SK-N-SH treated with all-trans-retinoic acid at 6 μM for 48 hours (cell line): ENCODE data around the gene SLAMF1.

Experiments
- ATAC-seq: fragments of 200-7000 bp; cut with Tn5 transposase; 3 replicates; pipeline ENCODE4 v1.9.1; 2020; ENCODE audit warnings: mild to moderate bottlenecking, moderate library complexity
- ARNTL ChIP-seq: fragments of 450-650 bp; formaldehyde crosslinking; IDR thresholded peaks from 2 replicates; pipeline ENCODE4 v1.5.0; 2020; ENCODE audit warnings: low read depth, mild to moderate bottlenecking, moderate library complexity, borderline replicate concordance
- BACH2 ChIP-seq: fragments of 250-450 bp; sonication (Bioruptor Pico); IDR thresholded peaks from 2 replicates; pipeline ENCODE4 v1.9.0; 2021; ENCODE audit warnings: mild to moderate bottlenecking, borderline replicate concordance
- CSDC2 ChIP-seq: fragments of 250-450 bp; sonication (Bioruptor Pico); IDR thresholded peaks from 2 replicates; pipeline ENCODE4 v1.5.0; 2020; ENCODE audit warnings: mild to moderate bottlenecking, moderate library complexity
- ESRRG ChIP-seq: fragments of 250-450 bp; sonication (Bioruptor Pico); IDR thresholded peaks from 2 replicates; pipeline ENCODE4 v1.6.1; 2021; ENCODE audit warnings: mild to moderate bottlenecking
- GLIS3 ChIP-seq: fragments of 250-450 bp; sonication (Bioruptor Pico); IDR thresholded peaks from 2 replicates; pipeline ENCODE4 v1.5.0; 2020; ENCODE audit warnings: mild to moderate bottlenecking, moderate library complexity
- ISL1 ChIP-seq: fragments of 250-450 bp; sonication (Bioruptor Pico); IDR thresholded peaks from 2 replicates; pipeline ENCODE4 v2.1.2; 2022; ENCODE audit warnings: mild to moderate bottlenecking, moderate library complexity
- OSR1 ChIP-seq: fragments of 250-450 bp; sonication (Bioruptor Pico); IDR thresholded peaks from 2 replicates; pipeline ENCODE4 v1.8.0; 2022; ENCODE audit warnings: moderate library complexity, mild to moderate bottlenecking, inconsistent platforms
- PATZ1 ChIP-seq: fragments of 250-450 bp; sonication (Bioruptor Pico); IDR thresholded peaks from 2 replicates; pipeline ENCODE4 v1.8.0; 2020; ENCODE audit warnings: mild to moderate bottlenecking, moderate library complexity, borderline replicate concordance
- PPARA ChIP-seq: fragments of 250-450 bp; sonication (Bioruptor Pico); IDR thresholded peaks from 2 replicates; pipeline ENCODE4 v1.5.0; 2020; ENCODE audit warnings: mild to moderate bottlenecking, borderline replicate concordance
- SNAI2 ChIP-seq: fragments of 250-450 bp; sonication (Bioruptor Pico); IDR thresholded peaks from 2 replicates; pipeline ENCODE4 v1.5.0; 2020; ENCODE audit warnings: mild to moderate bottlenecking, moderate library complexity
- TCF4 ChIP-seq: fragments of 250-450 bp; sonication (Bioruptor Pico); IDR thresholded peaks from 2 replicates; pipeline ENCODE4 v1.8.0; 2021; ENCODE audit warnings: mild to moderate bottlenecking, moderate library complexity, borderline replicate concordance
- TOX ChIP-seq: fragments of 250-450 bp; sonication (Bioruptor Pico); IDR thresholded peaks from 2 replicates; pipeline ENCODE4 v1.8.0; 2021; ENCODE audit warnings: mild to moderate bottlenecking, moderate library complexity, borderline replicate concordance
- ZC3H10 ChIP-seq: fragments of 250-450 bp; sonication (Bioruptor Pico); IDR thresholded peaks from 2 replicates; pipeline ENCODE4 v1.5.1; 2021; ENCODE audit warnings: mild to moderate bottlenecking, moderate library complexity
- ZFP30 ChIP-seq: fragments of 450-650 bp; formaldehyde crosslinking; IDR thresholded peaks from 2 replicates; pipeline ENCODE4 v1.5.0; 2022; ENCODE audit warnings: mild to moderate bottlenecking, moderate library complexity
- ZNF565 ChIP-seq: fragments of 450-650 bp; formaldehyde crosslinking; conservative IDR thresholded peaks from 2 replicates; pipeline ENCODE4 v1.5.0; 2020; ENCODE audit warnings: low read depth, mild to moderate bottlenecking, moderate library complexity
- ZNF70 ChIP-seq: fragments of 450-650 bp; formaldehyde crosslinking; IDR thresholded peaks from 2 replicates; pipeline ENCODE4 v1.5.0; 2020; ENCODE audit warnings: mild to moderate bottlenecking, moderate library complexity
- ZNF8 ChIP-seq: fragments of 450-650 bp; formaldehyde crosslinking; IDR thresholded peaks from 2 replicates; pipeline ENCODE4 v1.5.0; 2020; ENCODE audit warnings: mild to moderate bottlenecking, moderate library complexity
- TF ChIP-seq, protein P1 (sequence below): fragments of 250-450 bp; sonication (Bioruptor Pico); IDR thresholded peaks from 2 replicates; pipeline ENCODE4 v1.5.1; 2021; ENCODE audit warnings: mild to moderate bottlenecking, moderate library complexity
- TF ChIP-seq, protein P2 (sequence below): fragments of 250-450 bp; sonication (Bioruptor Pico); IDR thresholded peaks from 2 replicates; pipeline ENCODE4 v1.5.1; 2020; ENCODE audit warnings: low read depth, mild to moderate bottlenecking, moderate library complexity
- TF ChIP-seq, protein P3 (sequence below): fragments of 250-450 bp; sonication (Bioruptor Pico); IDR thresholded peaks from 2 replicates; pipeline ENCODE4 v1.5.0; 2020; ENCODE audit warnings: mild to moderate bottlenecking, moderate library complexity

Gene SLAMF1

DNA sequence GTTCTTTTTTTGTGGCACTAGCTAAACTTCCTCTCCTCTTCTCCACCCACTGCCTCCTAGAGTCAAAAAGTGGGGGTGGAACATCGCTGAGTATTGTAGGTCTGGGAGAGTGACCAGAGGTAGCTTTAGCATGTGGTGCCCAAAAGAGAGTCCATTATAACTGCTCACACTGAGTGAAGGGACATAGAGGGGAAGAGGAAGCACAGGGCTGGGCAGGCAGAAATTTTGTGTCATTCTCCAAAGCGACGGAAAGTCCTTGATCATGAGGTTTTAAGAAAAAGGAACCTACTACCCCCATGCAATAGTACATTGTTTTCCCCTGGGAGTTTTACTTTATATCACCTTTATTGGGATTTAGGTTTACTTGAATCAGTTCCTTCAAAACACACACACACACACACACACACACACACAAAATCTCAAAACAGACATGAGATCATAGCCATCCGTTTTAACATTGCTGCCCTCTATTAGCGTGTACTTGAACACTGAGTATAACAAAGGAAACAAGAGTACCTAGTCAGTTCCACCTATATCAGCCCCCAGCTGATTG lies 71.7 kb downstream of the SLAMF1 start (continued):
- TF ChIP-seq PATZ1 (CRISPR knock-in tag), result no peak
- TF ChIP-seq, protein P1, sequence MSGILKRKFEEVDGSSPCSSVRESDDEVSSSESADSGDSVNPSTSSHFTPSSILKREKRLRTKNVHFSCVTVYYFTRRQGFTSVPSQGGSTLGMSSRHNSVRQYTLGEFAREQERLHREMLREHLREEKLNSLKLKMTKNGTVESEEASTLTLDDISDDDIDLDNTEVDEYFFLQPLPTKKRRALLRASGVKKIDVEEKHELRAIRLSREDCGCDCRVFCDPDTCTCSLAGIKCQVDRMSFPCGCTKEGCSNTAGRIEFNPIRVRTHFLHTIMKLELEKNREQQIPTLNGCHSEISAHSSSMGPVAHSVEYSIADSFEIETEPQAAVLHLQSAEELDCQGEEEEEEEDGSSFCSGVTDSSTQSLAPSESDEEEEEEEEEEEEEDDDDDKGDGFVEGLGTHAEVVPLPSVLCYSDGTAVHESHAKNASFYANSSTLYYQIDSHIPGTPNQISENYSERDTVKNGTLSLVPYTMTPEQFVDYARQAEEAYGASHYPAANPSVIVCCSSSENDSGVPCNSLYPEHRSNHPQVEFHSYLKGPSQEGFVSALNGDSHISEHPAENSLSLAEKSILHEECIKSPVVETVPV (CRISPR knock-in tag), result no peak
- no peak for TF ChIP-seq CSDC2
- TF ChIP-seq, protein P2, sequence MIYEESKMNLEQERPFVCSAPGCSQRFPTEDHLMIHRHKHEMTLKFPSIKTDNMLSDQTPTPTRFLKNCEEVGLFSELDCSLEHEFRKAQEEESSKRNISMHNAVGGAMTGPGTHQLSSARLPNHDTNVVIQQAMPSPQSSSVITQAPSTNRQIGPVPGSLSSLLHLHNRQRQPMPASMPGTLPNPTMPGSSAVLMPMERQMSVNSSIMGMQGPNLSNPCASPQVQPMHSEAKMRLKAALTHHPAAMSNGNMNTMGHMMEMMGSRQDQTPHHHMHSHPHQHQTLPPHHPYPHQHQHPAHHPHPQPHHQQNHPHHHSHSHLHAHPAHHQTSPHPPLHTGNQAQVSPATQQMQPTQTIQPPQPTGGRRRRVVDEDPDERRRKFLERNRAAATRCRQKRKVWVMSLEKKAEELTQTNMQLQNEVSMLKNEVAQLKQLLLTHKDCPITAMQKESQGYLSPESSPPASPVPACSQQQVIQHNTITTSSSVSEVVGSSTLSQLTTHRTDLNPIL (CRISPR knock-in tag), result no peak
- no peak for TF ChIP-seq ESRRG (CRISPR knock-in tag)
- TF ChIP-seq TCF4 (CRISPR knock-in tag), result no peak
- no peak for TF ChIP-seq SNAI2 (CRISPR knock-in tag)
- no peak for TF ChIP-seq ISL1 (CRISPR knock-in tag)

DNA sequence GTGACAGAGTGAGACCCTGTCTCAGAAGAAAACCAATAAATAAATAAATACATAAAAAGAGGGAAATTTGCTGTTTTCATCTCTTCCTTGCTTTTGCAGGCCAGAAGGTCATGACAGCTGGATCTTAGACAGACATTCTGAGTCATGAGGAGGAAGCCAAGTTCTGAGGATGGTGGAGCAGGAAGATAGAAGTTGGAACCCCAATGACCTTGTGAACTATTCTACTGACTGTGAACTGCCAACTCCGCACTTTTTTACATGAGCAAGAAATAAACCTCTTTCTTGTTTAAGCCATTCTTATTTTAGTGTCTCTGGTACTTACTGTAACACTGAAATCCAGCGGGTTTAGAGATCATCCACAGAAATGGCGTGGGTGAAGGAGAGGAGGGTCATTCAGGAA lies 76.0 kb downstream of the SLAMF1 start:
- ATAC-seq, result no peak
- TF ChIP-seq, protein P1 (CRISPR knock-in tag), result no peak
- no peak for TF ChIP-seq BACH2
- no peak for TF ChIP-seq TOX
- TF ChIP-seq TCF4 (CRISPR knock-in tag), result no peak
- no peak for TF ChIP-seq ESRRG (CRISPR knock-in tag)
- TF ChIP-seq GLIS3, result no peak
- no peak for TF ChIP-seq CSDC2
- no peak for TF ChIP-seq OSR1 (CRISPR knock-in tag)
- TF ChIP-seq ZNF70, result no peak
- TF ChIP-seq ARNTL (CRISPR knock-in tag), result no peak
- no peak for TF ChIP-seq ZC3H10 (CRISPR knock-in tag)
- TF ChIP-seq PPARA (CRISPR knock-in tag), result no peak
- TF ChIP-seq, protein P3, sequence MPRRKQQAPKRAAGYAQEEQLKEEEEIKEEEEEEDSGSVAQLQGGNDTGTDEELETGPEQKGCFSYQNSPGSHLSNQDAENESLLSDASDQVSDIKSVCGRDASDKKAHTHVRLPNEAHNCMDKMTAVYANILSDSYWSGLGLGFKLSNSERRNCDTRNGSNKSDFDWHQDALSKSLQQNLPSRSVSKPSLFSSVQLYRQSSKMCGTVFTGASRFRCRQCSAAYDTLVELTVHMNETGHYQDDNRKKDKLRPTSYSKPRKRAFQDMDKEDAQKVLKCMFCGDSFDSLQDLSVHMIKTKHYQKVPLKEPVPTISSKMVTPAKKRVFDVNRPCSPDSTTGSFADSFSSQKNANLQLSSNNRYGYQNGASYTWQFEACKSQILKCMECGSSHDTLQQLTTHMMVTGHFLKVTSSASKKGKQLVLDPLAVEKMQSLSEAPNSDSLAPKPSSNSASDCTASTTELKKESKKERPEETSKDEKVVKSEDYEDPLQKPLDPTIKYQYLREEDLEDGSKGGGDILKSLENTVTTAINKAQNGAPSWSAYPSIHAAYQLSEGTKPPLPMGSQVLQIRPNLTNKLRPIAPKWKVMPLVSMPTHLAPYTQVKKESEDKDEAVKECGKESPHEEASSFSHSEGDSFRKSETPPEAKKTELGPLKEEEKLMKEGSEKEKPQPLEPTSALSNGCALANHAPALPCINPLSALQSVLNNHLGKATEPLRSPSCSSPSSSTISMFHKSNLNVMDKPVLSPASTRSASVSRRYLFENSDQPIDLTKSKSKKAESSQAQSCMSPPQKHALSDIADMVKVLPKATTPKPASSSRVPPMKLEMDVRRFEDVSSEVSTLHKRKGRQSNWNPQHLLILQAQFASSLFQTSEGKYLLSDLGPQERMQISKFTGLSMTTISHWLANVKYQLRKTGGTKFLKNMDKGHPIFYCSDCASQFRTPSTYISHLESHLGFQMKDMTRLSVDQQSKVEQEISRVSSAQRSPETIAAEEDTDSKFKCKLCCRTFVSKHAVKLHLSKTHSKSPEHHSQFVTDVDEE, result no peak
- TF ChIP-seq ZNF565 (CRISPR knock-in tag), result no peak
- TF ChIP-seq ZNF8 (CRISPR knock-in tag), result no peak
- no peak for TF ChIP-seq ZFP30 (CRISPR knock-in tag)
- TF ChIP-seq ISL1 (CRISPR knock-in tag), result no peak
- no peak for TF ChIP-seq SNAI2 (CRISPR knock-in tag)

DNA sequence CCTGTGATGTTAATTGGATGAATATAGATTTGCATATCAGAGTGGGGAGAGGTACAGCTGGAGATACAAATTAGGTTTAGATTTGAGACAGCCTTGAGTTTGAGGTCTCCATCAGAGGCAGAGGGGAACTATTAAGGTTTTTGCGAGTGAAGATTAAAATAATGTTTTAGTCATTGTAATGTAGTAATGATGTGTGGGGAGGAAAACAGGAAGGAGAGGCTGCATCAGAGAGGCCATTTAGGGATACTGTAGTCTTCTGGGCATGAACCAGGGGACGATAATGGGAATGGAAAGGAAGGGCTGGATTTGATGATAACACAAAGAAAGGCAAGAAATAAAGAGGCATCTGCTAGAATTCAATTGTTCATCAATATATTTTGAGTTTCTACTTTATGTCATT lies 77.0 kb downstream of the SLAMF1 start:
- no peak for ATAC-seq
- TF ChIP-seq TOX, result no peak
- TF ChIP-seq, all 23 proteins: peak for 0
